HepG2 (cell line): ENCODE results near the gene ACTN4. TPM values are rescaled to one million over a fixed set of nuclear protein-coding genes. Genes with fewer than 3 reads are reported as not detected.

ENCODE experiments used
- AHDC1 ChIP-seq: sonication (generic); formaldehyde crosslinking; IDR thresholded peaks from 2 replicates; pipeline ENCODE4 v1.5.1; 2020; ENCODE audit warnings: mild to moderate bottlenecking, missing genetic modification reagents, borderline replicate concordance
- AKNA ChIP-seq: sonication (generic); formaldehyde crosslinking; IDR thresholded peaks from 2 replicates; pipeline ENCODE4 v1.4.0; 2020; ENCODE audit warnings: missing genetic modification reagents, borderline replicate concordance
- ETV6 ChIP-seq: sonication (generic); formaldehyde crosslinking; conservative IDR thresholded peaks from 2 replicates; pipeline ENCODE4 v1.4.0; 2020; ENCODE audit warnings: missing genetic modification reagents
- FOXP4 ChIP-seq: sonication (generic); formaldehyde crosslinking; IDR thresholded peaks from 2 replicates; pipeline ENCODE4 v1.4.0; 2020; ENCODE audit warnings: missing genetic modification reagents
- NBN ChIP-seq: fragments of 450-650 bp; conservative IDR thresholded peaks from 2 replicates; pipeline ENCODE4 v1.6.1; 2017
- RBM22 ChIP-seq: fragments of 200-400 bp; formaldehyde crosslinking; optimal IDR thresholded peaks from 2 replicates; pipeline ENCODE3; 2017; ENCODE audit warnings: mild to moderate bottlenecking, low read length, moderate library complexity
- RERE ChIP-seq: IDR thresholded peaks from 2 replicates; pipeline ENCODE4 v1.6.1; 2016; ENCODE audit warnings: low read depth, missing genetic modification reagents, missing compliant biosample characterization
- TIGD3 ChIP-seq: sonication (generic); formaldehyde crosslinking; IDR thresholded peaks from 2 replicates; pipeline ENCODE4 v1.5.1; 2020; ENCODE audit warnings: mild to moderate bottlenecking, missing genetic modification reagents, borderline replicate concordance
- polyA plus RNA-seq, 8 experiments: library from polyadenylated mRNA; depleted of rRNA in 3 of 8; stranded (reverse) in 7 of 8; unstranded in 1 of 8; fragments of >200 nt; fragmentation: Illumina TruSeq in 4 of 8; extraction: Trizol in 4 of 8; gene quantifications; 2 replicates each; pipeline versions ENCODE4 v1.2.1 to v1.2.3, GENCODE V29; 2011 to 2016; ENCODE audit warnings: low read depth in 4 of 8, missing spikeins in 1 of 8, mixed read lengths in 1 of 8; ENCODE audit not compliant: insufficient read depth in 1 of 8
- total RNA-seq, 5 experiments: library from RNA; depleted of rRNA; stranded (reverse); fragments of >200 nt; fragmentation: Illumina TruSeq; extraction: Trizol; gene quantifications; 2 replicates each; pipeline ENCODE4 v1.2.3, GENCODE V29; 2016; ENCODE audit warnings: low read depth in 1 of 5

Gene ACTN4
- total and polyA plus RNA-seq, 2 of the 13 experiments (the other 11 are each of a cell fraction or from before 2014, with no cell fraction given): 171 to 192 TPM

- peak; percentile 52; the same call in 1 of the 2 replicates for TF ChIP-seq RERE (CRISPR knock-in tag)
- no peak for TF ChIP-seq NBN
- TF ChIP-seq TIGD3 (CRISPR knock-in tag): no peak
- peak; percentile 61; the same call in 1 of the 2 replicates for TF ChIP-seq ETV6 (CRISPR knock-in tag)
- no peak for TF ChIP-seq AKNA (CRISPR knock-in tag)
- TF ChIP-seq RBM22: peak; percentile 19
- TF ChIP-seq AHDC1 (CRISPR knock-in tag): peak; percentile 78
- peak; percentile 79 for TF ChIP-seq FOXP4 (CRISPR knock-in tag)
These were observed 54.1 kb downstream of the ACTN4 start (continued) for GRCh38 chr19:38701455-38702063.
